Stimulated activated CD4-positive, alpha-beta T cell treated with anti-CD3 and anti-CD28 coated beads, Interleukin-12 subunit alpha, Interleukin-12 subunit beta, amount 100 ng/mL, for 4 hours (primary cell): Measurements from ENCODE around the gene LDLRAP1.
"Not testable (repeated sequence)": the region's sequence is repeated elsewhere in the genome, so short reads cannot be mapped to it uniquely, and the experiment has no call there.

Experiments used
- DNase-seq: peaks from one replicate; pipeline ENCODE4 v3.0.0-alpha.2; 2020

Gene LDLRAP1

GRCh38 chr1:25543425-25544242 is at the start of gene LDLRAP1:
Gene LDLRAP1 (plus strand): TSS chr1:25543606. CDS start chr1:25543699, 93 bp downstream.
- peak; percentile 61 for DNase-seq

GRCh38 chr1:25494952-25495351 is 48.5 kb upstream of the LDLRAP1 start:
- no peak for DNase-seq

GRCh38 chr1:25500694-25501093 is 42.7 kb upstream of the LDLRAP1 start:
- DNase-seq, result no peak

- DNase-seq, result no peak
Measured at GRCh38 chr1:25501235-25502058, 42.0 kb upstream of the LDLRAP1 start.

- no peak for DNase-seq
Measured at GRCh38 chr1:25502957-25503356, 40.4 kb upstream of the LDLRAP1 start.

GRCh38 chr1:25503551-25504426 is 39.6 kb upstream of the LDLRAP1 start:
- peak; percentile 64 for DNase-seq

GRCh38 chr1:25504706-25505595 is 38.5 kb upstream of the LDLRAP1 start:
- DNase-seq, result no peak

GRCh38 chr1:25505656-25506385 is 37.6 kb upstream of the LDLRAP1 start:
- DNase-seq, result no peak

- DNase-seq, result not testable (repeated sequence)
Measured at GRCh38 chr1:25506566-25507463, 36.6 kb upstream of the LDLRAP1 start.

- no peak for DNase-seq
Measured at GRCh38 chr1:25513666-25514065, 29.7 kb upstream of the LDLRAP1 start.

GRCh38 chr1:25515033-25515432 is 28.4 kb upstream of the LDLRAP1 start:
- no peak for DNase-seq

GRCh38 chr1:25516686-25517085 is 26.7 kb upstream of the LDLRAP1 start:
- DNase-seq, result no peak

GRCh38 chr1:25517476-25518394 is 25.7 kb upstream of the LDLRAP1 start:
- DNase-seq, result no peak

GRCh38 chr1:25519624-25520023 is 23.8 kb upstream of the LDLRAP1 start:
- DNase-seq, result no peak

GRCh38 chr1:25520446-25521061 is 22.9 kb upstream of the LDLRAP1 start:
- DNase-seq, result peak; percentile 68

GRCh38 chr1:25522031-25522655 is 21.3 kb upstream of the LDLRAP1 start:
- no peak for DNase-seq

- no peak for DNase-seq
Measured at GRCh38 chr1:25523542-25523941, 19.9 kb upstream of the LDLRAP1 start.
